Ishikawa (cell line): ENCODE results near the gene LAP3.

Experiments
- CEBPB ChIP-seq: IDR thresholded peaks from 2 replicates; pipeline ENCODE4 v1.6.1; 2012
- CREB1 ChIP-seq: IDR thresholded peaks from 2 replicates; pipeline ENCODE4 v1.6.1; 2012; ENCODE audit warnings: low read depth
- EGR1 ChIP-seq: IDR thresholded peaks from 2 replicates; pipeline ENCODE4 v1.6.1; 2012
- EP300 ChIP-seq: IDR thresholded peaks from 2 replicates; pipeline ENCODE4 v1.6.1; 2012; ENCODE audit warnings: borderline replicate concordance
- FOXM1 ChIP-seq: IDR thresholded peaks from 2 replicates; pipeline ENCODE4 v1.6.1; 2012; ENCODE audit warnings: low read depth, borderline replicate concordance
- NFIC ChIP-seq: IDR thresholded peaks from 2 replicates; pipeline ENCODE4 v1.6.1; 2012
- RAD21 ChIP-seq: IDR thresholded peaks from 2 replicates; pipeline ENCODE4 v1.6.1; 2012; ENCODE audit warnings: low read depth
- TAF1 ChIP-seq: IDR thresholded peaks from 2 replicates; pipeline ENCODE4 v1.6.1; 2012; ENCODE audit warnings: low read depth, mild to moderate bottlenecking
- TCF12 ChIP-seq: IDR thresholded peaks from 2 replicates; pipeline ENCODE4 v1.6.1; 2012; ENCODE audit warnings: low read depth
- TEAD4 ChIP-seq: IDR thresholded peaks from 2 replicates; pipeline ENCODE4 v1.6.1; 2012
- YY1 ChIP-seq: IDR thresholded peaks from 2 replicates; pipeline ENCODE4 v1.6.1; 2012; ENCODE audit warnings: low read depth
- ZBTB7A ChIP-seq: IDR thresholded peaks from 2 replicates; pipeline ENCODE4 v1.6.1; 2012; ENCODE audit warnings: low read depth
- TF ChIP-seq, protein P1 (sequence below): IDR thresholded peaks from 2 replicates; pipeline ENCODE4 v1.6.1; 2012
- TF ChIP-seq, protein P2 (sequence below): IDR thresholded peaks from 2 replicates; pipeline ENCODE4 v1.6.1; 2012
- TF ChIP-seq, protein P3 (sequence below): IDR thresholded peaks from 2 replicates; pipeline ENCODE4 v1.6.1; 2012; ENCODE audit warnings: low read depth, mild to moderate bottlenecking

Gene LAP3

DNA sequence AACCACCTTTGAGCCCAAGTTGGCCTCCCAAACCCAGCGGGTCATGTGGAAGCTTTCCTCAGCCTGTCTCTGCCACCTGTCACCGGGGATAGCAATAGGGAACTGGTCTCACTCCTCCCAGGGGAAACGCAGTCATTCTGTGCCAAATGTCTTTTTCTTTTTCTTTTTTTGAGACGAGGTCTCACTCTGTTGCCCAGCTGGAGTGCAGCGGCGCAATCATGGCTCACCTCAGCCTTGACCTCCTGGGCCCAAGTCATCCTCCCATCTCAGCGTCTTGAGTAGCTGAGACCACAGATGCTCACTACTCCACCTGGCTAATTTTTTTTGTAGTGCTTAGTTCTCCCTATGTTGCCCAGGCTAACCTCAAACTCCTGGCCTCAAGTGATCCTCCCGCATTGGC is 77.7 kb downstream of the LAP3 start:
- TF ChIP-seq YY1 (no peak), ZBTB7A (no peak), NFIC (no peak), EGR1 (no peak), EP300 (no peak), FOXM1 (no peak), CREB1 (no peak), TCF12 (no peak), CEBPB (no peak), TEAD4 (no peak)
- TF ChIP-seq, protein P1, sequence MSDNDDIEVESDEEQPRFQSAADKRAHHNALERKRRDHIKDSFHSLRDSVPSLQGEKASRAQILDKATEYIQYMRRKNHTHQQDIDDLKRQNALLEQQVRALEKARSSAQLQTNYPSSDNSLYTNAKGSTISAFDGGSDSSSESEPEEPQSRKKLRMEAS: no peak
- TF ChIP-seq, protein P2, sequence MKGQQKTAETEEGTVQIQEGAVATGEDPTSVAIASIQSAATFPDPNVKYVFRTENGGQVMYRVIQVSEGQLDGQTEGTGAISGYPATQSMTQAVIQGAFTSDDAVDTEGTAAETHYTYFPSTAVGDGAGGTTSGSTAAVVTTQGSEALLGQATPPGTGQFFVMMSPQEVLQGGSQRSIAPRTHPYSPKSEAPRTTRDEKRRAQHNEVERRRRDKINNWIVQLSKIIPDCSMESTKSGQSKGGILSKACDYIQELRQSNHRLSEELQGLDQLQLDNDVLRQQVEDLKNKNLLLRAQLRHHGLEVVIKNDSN: no peak
- TF ChIP-seq, protein P3, sequence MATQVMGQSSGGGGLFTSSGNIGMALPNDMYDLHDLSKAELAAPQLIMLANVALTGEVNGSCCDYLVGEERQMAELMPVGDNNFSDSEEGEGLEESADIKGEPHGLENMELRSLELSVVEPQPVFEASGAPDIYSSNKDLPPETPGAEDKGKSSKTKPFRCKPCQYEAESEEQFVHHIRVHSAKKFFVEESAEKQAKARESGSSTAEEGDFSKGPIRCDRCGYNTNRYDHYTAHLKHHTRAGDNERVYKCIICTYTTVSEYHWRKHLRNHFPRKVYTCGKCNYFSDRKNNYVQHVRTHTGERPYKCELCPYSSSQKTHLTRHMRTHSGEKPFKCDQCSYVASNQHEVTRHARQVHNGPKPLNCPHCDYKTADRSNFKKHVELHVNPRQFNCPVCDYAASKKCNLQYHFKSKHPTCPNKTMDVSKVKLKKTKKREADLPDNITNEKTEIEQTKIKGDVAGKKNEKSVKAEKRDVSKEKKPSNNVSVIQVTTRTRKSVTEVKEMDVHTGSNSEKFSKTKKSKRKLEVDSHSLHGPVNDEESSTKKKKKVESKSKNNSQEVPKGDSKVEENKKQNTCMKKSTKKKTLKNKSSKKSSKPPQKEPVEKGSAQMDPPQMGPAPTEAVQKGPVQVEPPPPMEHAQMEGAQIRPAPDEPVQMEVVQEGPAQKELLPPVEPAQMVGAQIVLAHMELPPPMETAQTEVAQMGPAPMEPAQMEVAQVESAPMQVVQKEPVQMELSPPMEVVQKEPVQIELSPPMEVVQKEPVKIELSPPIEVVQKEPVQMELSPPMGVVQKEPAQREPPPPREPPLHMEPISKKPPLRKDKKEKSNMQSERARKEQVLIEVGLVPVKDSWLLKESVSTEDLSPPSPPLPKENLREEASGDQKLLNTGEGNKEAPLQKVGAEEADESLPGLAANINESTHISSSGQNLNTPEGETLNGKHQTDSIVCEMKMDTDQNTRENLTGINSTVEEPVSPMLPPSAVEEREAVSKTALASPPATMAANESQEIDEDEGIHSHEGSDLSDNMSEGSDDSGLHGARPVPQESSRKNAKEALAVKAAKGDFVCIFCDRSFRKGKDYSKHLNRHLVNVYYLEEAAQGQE: no peak

DNA sequence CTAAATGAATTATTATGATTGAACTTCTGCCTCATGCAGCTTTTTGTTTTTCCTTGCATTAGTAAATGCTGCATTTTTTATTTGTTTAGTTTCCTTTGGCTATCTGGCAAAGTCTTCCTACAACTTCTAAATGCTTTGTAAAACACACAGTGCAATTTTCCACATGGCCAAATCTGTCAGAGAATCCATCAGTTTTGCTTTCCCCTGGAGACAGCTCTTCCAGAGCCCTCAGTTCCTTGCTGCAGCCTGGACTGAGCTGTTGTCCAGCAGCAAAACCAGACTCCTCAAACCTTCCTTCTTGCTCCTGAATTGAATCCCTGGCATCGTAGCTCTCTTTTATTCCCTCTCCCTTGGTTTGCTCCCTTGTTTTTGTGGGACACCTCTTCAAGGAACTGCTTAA is 80.1 kb downstream of the LAP3 start:
- TF ChIP-seq, protein P2: no peak
- TF ChIP-seq TCF12: no peak
- TF ChIP-seq CREB1: no peak
- TF ChIP-seq, protein P3: no peak
- TF ChIP-seq TAF1: no peak
- no peak for TF ChIP-seq ZBTB7A
- no peak for TF ChIP-seq NFIC
- TF ChIP-seq RAD21: no peak
- TF ChIP-seq, protein P1: no peak
- no peak for TF ChIP-seq CEBPB
- TF ChIP-seq EGR1: no peak
- TF ChIP-seq EP300: no peak
- no peak for TF ChIP-seq TEAD4
- no peak for TF ChIP-seq FOXM1
- TF ChIP-seq YY1: no peak
